H9 (cell line): ENCODE results near the gene YIPF2. TPM values are rescaled to one million over a fixed set of nuclear protein-coding genes. Genes with fewer than 3 reads are reported as not detected.
"Not testable (repeated sequence)": the region's sequence is repeated elsewhere in the genome, so short reads cannot be mapped to it uniquely, and the experiment has no call there.

ENCODE experiments used
- DNase-seq: peaks from one replicate; pipeline ENCODE4 v3.0.0-alpha.2; 2017
- H2AFZ ChIP-seq: one replicate; pipeline ENCODE4 v1.6.1; 2013; ENCODE audit warnings: mild to moderate bottlenecking, low read length, control low read depth, moderate library complexity
- H2AK5ac ChIP-seq: 2 replicates; pipeline ENCODE4 v1.6.1; 2013; ENCODE audit warnings: low read length, control low read depth, mixed read lengths; ENCODE audit not compliant: insufficient read length
- H2BK120ac ChIP-seq: one replicate; pipeline ENCODE4 v1.6.1; 2013; ENCODE audit warnings: low read depth, mild to moderate bottlenecking, low read length, control low read depth, inconsistent platforms; ENCODE audit not compliant: poor library complexity, severe bottlenecking
- H2BK12ac ChIP-seq: 2 replicates; pipeline ENCODE4 v1.6.1; 2013; ENCODE audit warnings: low read length, control low read depth, mixed read lengths, low read depth; ENCODE audit not compliant: insufficient read length
- H2BK15ac ChIP-seq: 2 replicates; pipeline ENCODE4 v1.6.1; 2013; ENCODE audit warnings: low read depth, low read length, control low read depth
- H2BK20ac ChIP-seq: one replicate; pipeline ENCODE4 v1.6.1; 2013; ENCODE audit warnings: low read depth, mild to moderate bottlenecking, low read length, control low read depth, inconsistent platforms; ENCODE audit not compliant: poor library complexity, severe bottlenecking
- H2BK5ac ChIP-seq: 2 replicates; pipeline ENCODE4 v1.6.1; 2013; ENCODE audit warnings: low read length, control low read depth, mixed read lengths; ENCODE audit not compliant: insufficient read length
- H3K14ac ChIP-seq: 2 replicates; pipeline ENCODE4 v1.6.1; 2013; ENCODE audit warnings: low read length, control low read depth; ENCODE audit not compliant: insufficient read depth
- H3K18ac ChIP-seq: 2 replicates; pipeline ENCODE4 v1.6.1; 2013; ENCODE audit warnings: low read depth, mild to moderate bottlenecking, mixed read lengths, low read length, control low read depth; ENCODE audit not compliant: insufficient read length
- H3K23ac ChIP-seq: 2 replicates; pipeline ENCODE4 v1.6.1; 2013; ENCODE audit warnings: low read length, control low read depth, mixed read lengths, low read depth; ENCODE audit not compliant: insufficient read length
- H3K23me2 ChIP-seq: 2 replicates; pipeline ENCODE4 v1.6.1; 2013; ENCODE audit warnings: low read depth, mild to moderate bottlenecking, mixed read lengths, low read length, control low read depth; ENCODE audit not compliant: insufficient read length, poor library complexity, severe bottlenecking
- H3K27ac ChIP-seq: 2 replicates; pipeline ENCODE4 v1.5.1; 2013; ENCODE audit warnings: low read length, control low read depth, mixed read lengths, low read depth; ENCODE audit not compliant: insufficient read length
- H3K27me3 ChIP-seq: 2 replicates; pipeline ENCODE4 v1.6.1; 2013; ENCODE audit warnings: low read length, control low read depth, inconsistent platforms; ENCODE audit not compliant: insufficient read depth
- H3K4ac ChIP-seq: 2 replicates; pipeline ENCODE4 v1.6.1; 2013; ENCODE audit warnings: low read depth, mild to moderate bottlenecking, control low read depth, inconsistent platforms, low read length, moderate library complexity
- H3K4me1 ChIP-seq: 2 replicates; pipeline ENCODE4 v1.6.1; 2013; ENCODE audit warnings: low read length, control low read depth, inconsistent platforms; ENCODE audit not compliant: insufficient read depth
- H3K4me2 ChIP-seq: 2 replicates; pipeline ENCODE4 v1.6.1; 2013; ENCODE audit warnings: low read length, control low read depth, mixed read lengths; ENCODE audit not compliant: insufficient read length, insufficient read depth
- H3K56ac ChIP-seq: 2 replicates; pipeline ENCODE4 v1.6.1; 2013; ENCODE audit warnings: low read depth, mild to moderate bottlenecking, mixed read lengths, low read length, control low read depth; ENCODE audit not compliant: insufficient read length
- H3K79me1 ChIP-seq: 2 replicates; pipeline ENCODE4 v1.6.1; 2013; ENCODE audit warnings: low read depth, mild to moderate bottlenecking, moderate library complexity, low read length, control low read depth, inconsistent platforms; ENCODE audit not compliant: insufficient read depth, poor library complexity, severe bottlenecking
- H3K79me2 ChIP-seq: 2 replicates; pipeline ENCODE4 v1.6.1; 2013; ENCODE audit warnings: low read length, control low read depth, inconsistent platforms; ENCODE audit not compliant: insufficient read depth
- H3K9ac ChIP-seq: 2 replicates; pipeline ENCODE4 v1.6.1; 2013; ENCODE audit warnings: low read length, control low read depth, mixed read lengths; ENCODE audit not compliant: insufficient read length; ENCODE audit errors: extremely low read depth
- H3K9me3 ChIP-seq: one replicate; pipeline ENCODE4 v1.6.1; 2013; ENCODE audit warnings: low read depth, low read length, inconsistent platforms; ENCODE audit not compliant: control insufficient read depth
- H3T11ph ChIP-seq: one replicate; pipeline ENCODE4 v1.6.1; 2013; ENCODE audit warnings: mild to moderate bottlenecking, low read length, control low read depth, inconsistent platforms
- H4K20me1 ChIP-seq: one replicate; pipeline ENCODE4 v1.6.1; 2013; ENCODE audit not compliant: control insufficient read depth, insufficient read length, insufficient read depth
- H4K5ac ChIP-seq: 2 replicates; pipeline ENCODE4 v1.6.1; 2013; ENCODE audit warnings: low read depth, mild to moderate bottlenecking, mixed read lengths, low read length, control low read depth; ENCODE audit not compliant: insufficient read length
- H4K8ac ChIP-seq: replicated peaks from 2 replicates; pipeline ENCODE4 v1.6.1; 2013; ENCODE audit warnings: low read length, control low read depth, mixed read lengths, low read depth; ENCODE audit not compliant: insufficient read length
- H4K91ac ChIP-seq: 2 replicates; pipeline ENCODE4 v1.6.1; 2013; ENCODE audit warnings: low read depth, mild to moderate bottlenecking, moderate library complexity, mixed read lengths, low read length, control low read depth; ENCODE audit not compliant: insufficient read length
- H3K27ac Mint-ChIP-seq, 3 experiments: 2 replicates in 2 of 3; 3 replicates in 1 of 3; pipeline ENCODE4 v1.8.0; 2020 to 2021; ENCODE audit warnings: mixed read lengths in 3 of 3, mild to moderate bottlenecking in 1 of 3, moderate library complexity in 1 of 3
- H3K27me3 Mint-ChIP-seq: 2 replicates; pipeline ENCODE4 v1.8.0; 2021; ENCODE audit warnings: low read depth, mild to moderate bottlenecking, moderate library complexity, mixed read lengths
- H3K36me3 Mint-ChIP-seq, 3 experiments: 2 replicates in 2 of 3; 3 replicates in 1 of 3; pipeline ENCODE4 v1.8.0; 2020 to 2021; ENCODE audit warnings: low read depth in 3 of 3, mixed read lengths in 3 of 3; ENCODE audit not compliant: insufficient read depth in 1 of 3
- H3K4me1 Mint-ChIP-seq, 2 experiments: 2 replicates each; pipeline ENCODE4 v1.8.0; 2020; ENCODE audit warnings: mixed read lengths in 2 of 2
- H3K4me3 Mint-ChIP-seq, 2 experiments: 2 replicates in 1 of 2; 3 replicates in 1 of 2; pipeline ENCODE4 v1.8.0; 2020 to 2021; ENCODE audit warnings: mild to moderate bottlenecking in 2 of 2, mixed read lengths in 2 of 2, moderate library complexity in 1 of 2
- H3K9me3 Mint-ChIP-seq, 2 experiments: 2 replicates in 1 of 2; 3 replicates in 1 of 2; pipeline ENCODE4 v1.8.0; 2020; ENCODE audit warnings: mild to moderate bottlenecking in 2 of 2, mixed read lengths in 2 of 2, moderate library complexity in 1 of 2
- CTCF ChIP-seq: fragments of 200-600 bp; sonication (generic); conservative IDR thresholded peaks from 3 replicates; pipeline ENCODE4 v1.8.0; 2021; ENCODE audit warnings: antibody characterized with exemption, mild to moderate bottlenecking
- WGBS: extraction: QIAGEN DNeasy Blood & Tissue Kit; methylation state at CpG from one replicate; pipeline ENCODE4 v1.1.7; 2013; ENCODE audit warnings: missing lambda C conversion rate, low lambda C conversion rate, mixed read lengths; ENCODE audit not compliant: insufficient read length; ENCODE audit errors: extremely low coverage; 5-methylcytosine and 5-hydroxymethylcytosine counted together
- total RNA-seq: library from RNA; stranded (reverse); gene quantifications from 2 replicates; pipeline ENCODE4 v1.2.1, GENCODE V29; 2021

Gene YIPF2
- total RNA-seq, 1 experiment from 2014 or later, result 58.2 TPM

DNA sequence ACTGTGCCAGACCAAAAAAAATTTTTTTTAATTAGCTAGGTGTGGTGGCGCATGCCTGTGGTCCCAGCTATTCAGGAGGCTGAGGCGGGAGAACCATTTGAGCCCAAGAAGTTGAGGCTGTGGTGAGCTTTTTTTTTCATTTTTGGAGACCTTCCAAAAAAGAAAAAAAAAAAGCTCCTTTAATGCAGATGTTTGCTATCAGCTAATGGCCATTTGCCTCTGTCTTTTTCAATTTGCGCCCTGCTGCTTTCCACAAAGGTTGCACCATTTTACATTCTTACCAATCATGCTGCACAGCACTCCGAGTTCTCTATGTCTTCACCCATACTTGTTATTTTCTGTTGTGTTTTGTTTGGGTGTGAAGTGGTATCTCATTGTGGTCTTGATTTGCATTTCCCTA, 16.8 kb upstream of the YIPF2 start:
- H3K27ac Mint-ChIP-seq, result no peak overlapping the region
- Histone ChIP-seq H2BK20ac (no peak overlapping the region), H2BK15ac (no peak overlapping the region), H2BK5ac (no peak overlapping the region), H2BK12ac (no peak overlapping the region), H3T11ph (no peak overlapping the region), H3K79me1 (no peaks in the 10 kb centered on the region), H4K5ac (no peak overlapping the region), H3K4me1 (no peaks in the 10 kb centered on the region), H4K8ac (no peak overlapping the region), H3K23me2 (no peaks in the 10 kb centered on the region), H3K4me2 (no peak overlapping the region), H3K23ac (no peak overlapping the region), H2AK5ac (no peak overlapping the region), H2BK120ac (no peak overlapping the region), H4K20me1 (no peaks in the 10 kb centered on the region), H3K9ac (no peak overlapping the region), H3K27me3 (no peaks in the 10 kb centered on the region), H3K4ac (no peak overlapping the region), H3K18ac (no peak overlapping the region), H3K56ac (no peak overlapping the region), H3K27ac (no peak overlapping the region), H3K79me2 (no peaks in the 10 kb centered on the region), H4K91ac (no peak overlapping the region), H3K9me3 (no peaks in the 10 kb centered on the region), H2AFZ (no peak overlapping the region), H3K14ac (no peak overlapping the region)
- no peaks in the 10 kb centered on the region for H3K27me3 Mint-ChIP-seq
- DNase-seq, result no peak
- WGBS, result no CpG with 5 or more reads among the region's 4 CpGs
- peaks cover 6% of the 10 kb centered on the region in 2 experiments; a peak in 1 of 4 replicates for H3K4me1 Mint-ChIP-seq
- no peak for TF ChIP-seq CTCF
- H3K36me3 Mint-ChIP-seq, result no peaks in the 10 kb centered on the region
- no peaks in the 10 kb centered on the region for H3K9me3 Mint-ChIP-seq
- no peak overlapping the region for H3K4me3 Mint-ChIP-seq

GRCh38 chr19:10943412-10943811, 15.0 kb upstream of the YIPF2 start:
- H3K4ac ChIP-seq, H2AFZ ChIP-seq, H3K27ac Mint-ChIP-seq, H3K23ac ChIP-seq, H3K4me2 ChIP-seq, H3K9me3 ChIP-seq, H3K18ac ChIP-seq, H2BK5ac ChIP-seq, H3K79me2 ChIP-seq, DNase-seq, H3K4me1 ChIP-seq, H3K56ac ChIP-seq, H3K4me3 Mint-ChIP-seq, H3K36me3 Mint-ChIP-seq, H4K8ac ChIP-seq, H3K23me2 ChIP-seq, H4K91ac ChIP-seq, H2BK20ac ChIP-seq, H4K5ac ChIP-seq, H3T11ph ChIP-seq, H2BK15ac ChIP-seq, H3K9ac ChIP-seq, H3K4me1 Mint-ChIP-seq, H3K14ac ChIP-seq, H2BK120ac ChIP-seq, H2AK5ac ChIP-seq, H3K27me3 Mint-ChIP-seq, H2BK12ac ChIP-seq, H3K27ac ChIP-seq, H3K9me3 Mint-ChIP-seq, H4K20me1 ChIP-seq, H3K27me3 ChIP-seq, H3K79me1 ChIP-seq: not testable (repeated sequence)
- no CpG with 5 or more reads among the region's 4 CpGs for WGBS
